ENCODE results near the gene CCT6B. TPM values are rescaled to one million over a fixed set of nuclear protein-coding genes. Genes with fewer than 3 reads are reported as not detected.
A peak's percentile ranks its signal among the peaks of the same experiment; 100 is the strongest.

The CCT6B gene
- total and polyA plus RNA-seq, 2 of the 13 experiments (the other 11 are each of a cell fraction or from before 2014, with no cell fraction given), result 0.41 to 1.4 TPM

DNA sequence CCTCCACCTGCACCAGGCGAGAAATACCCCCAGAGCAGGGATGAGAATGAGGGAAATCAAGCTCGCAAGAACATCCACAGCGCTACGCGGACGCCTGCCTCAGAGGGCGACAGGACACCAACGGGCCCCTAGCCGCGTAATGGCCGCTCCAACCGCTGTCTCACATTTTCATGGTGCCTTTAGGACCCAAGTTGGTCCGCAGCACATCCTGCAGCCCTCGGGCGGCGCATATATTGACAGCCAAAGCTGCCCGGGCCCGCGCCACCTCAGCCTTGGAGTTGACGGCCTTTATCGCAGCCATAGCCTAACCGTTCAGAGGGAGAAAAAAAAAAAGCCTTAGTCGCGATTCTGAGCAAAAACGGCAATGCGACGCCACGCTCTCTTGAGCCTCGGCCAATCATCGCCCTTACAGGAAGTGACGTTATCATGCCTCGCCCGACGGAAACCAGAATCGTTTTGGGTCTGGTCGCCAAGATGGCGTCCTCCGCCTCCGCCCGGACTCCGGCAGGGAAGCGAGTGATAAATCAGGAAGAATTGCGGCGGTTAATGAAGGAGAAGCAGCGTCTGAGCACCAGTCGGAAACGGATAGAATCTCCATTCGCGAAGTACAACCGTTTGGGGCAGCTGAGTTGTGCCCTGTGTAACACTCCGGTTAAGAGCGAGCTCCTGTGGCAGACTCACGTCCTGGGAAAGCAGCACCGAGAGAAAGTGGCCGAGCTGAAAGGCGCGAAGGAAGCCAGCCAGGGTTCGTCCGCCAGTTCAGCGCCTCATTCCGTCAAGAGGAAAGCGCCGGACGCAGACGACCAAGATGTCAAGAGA lies at the start of gene CCT6B, which contains the start of gene ZNF830 (continued):
- TF ChIP-seq NKX3-1 (CRISPR knock-in tag; IDR thresholded peaks at IDR 0.05) (no peak), ZFX (CRISPR knock-in tag; IDR thresholded peaks at IDR 0.05; ENCODE audit: low read depth) (peak; percentile 98), ZNF678 (CRISPR knock-in tag; IDR thresholded peaks at IDR 0.05) (0 out of 2 replicates have a peak, but pooled peaks have one; percentile 27), CCAR2 (optimal IDR thresholded peaks at IDR 0.05; ENCODE audit: low read depth, low read length) (no peak), ATM (IDR thresholded peaks at IDR 0.05; ENCODE audit: borderline replicate concordance) (no peak), NFRKB (IDR thresholded peaks at IDR 0.05) (peak; percentile 7; the same call in 1 of the 2 replicates), ZNF292 (CRISPR knock-in tag; IDR thresholded peaks at IDR 0.05; ENCODE audit: borderline replicate concordance, low read depth) (no peak), NCOR1 (IDR thresholded peaks at IDR 0.05; ENCODE audit: borderline replicate concordance, low read length) (no peak), ZSCAN29 (CRISPR knock-in tag; conservative IDR thresholded peaks at IDR 0.05) (no peak), RXRA (CRISPR knock-in tag; IDR thresholded peaks at IDR 0.05) (no peak), ISX (CRISPR knock-in tag; conservative IDR thresholded peaks at IDR 0.05) (0 out of 2 replicates have a peak, but pooled peaks have one; percentile 67), ZMAT3 (CRISPR knock-in tag; conservative IDR thresholded peaks at IDR 0.05) (peak; percentile 80; the same call in 1 of the 2 replicates), CAMTA2 (CRISPR knock-in tag; IDR thresholded peaks at IDR 0.05; ENCODE audit: borderline replicate concordance) (no peak), POLR2G (IDR thresholded peaks at IDR 0.05; ENCODE audit: low read depth, low read length) (peak; percentile 97), PHF20 (CRISPR knock-in tag; IDR thresholded peaks at IDR 0.05) (peak; percentile 99), ZKSCAN8 (CRISPR knock-in tag; IDR thresholded peaks at IDR 0.05; ENCODE audit: borderline replicate concordance) (peak; percentile 36; the same call in 1 of the 2 replicates), DNMT3B (CRISPR knock-in tag; conservative IDR thresholded peaks at IDR 0.05) (0 out of 2 replicates have a peak, but pooled peaks have one; percentile 17), MEF2D (CRISPR knock-in tag; IDR thresholded peaks at IDR 0.05) (peak; percentile 59; the same call in 1 of the 2 replicates), DPF2 (CRISPR knock-in tag; IDR thresholded peaks at IDR 0.05; ENCODE audit: borderline replicate concordance, low read depth) (no peak), GTF2F1 (IDR thresholded peaks at IDR 0.05; ENCODE audit: low read length) (0 out of 2 replicates have a peak, but pooled peaks have one; percentile 25), ZNF737 (CRISPR knock-in tag; IDR thresholded peaks at IDR 0.05; ENCODE audit: borderline replicate concordance) (no peak), KDM5A (IDR thresholded peaks at IDR 0.05; ENCODE audit: borderline replicate concordance, low read length) (peak; percentile 100), KMT2B (CRISPR knock-in tag; IDR thresholded peaks at IDR 0.05) (peak; percentile 90), SOX6 (IDR thresholded peaks at IDR 0.05) (no peak), SOX6 (CRISPR knock-in tag; IDR thresholded peaks at IDR 0.05) (no peak)
- TF ChIP-seq, protein P1, sequence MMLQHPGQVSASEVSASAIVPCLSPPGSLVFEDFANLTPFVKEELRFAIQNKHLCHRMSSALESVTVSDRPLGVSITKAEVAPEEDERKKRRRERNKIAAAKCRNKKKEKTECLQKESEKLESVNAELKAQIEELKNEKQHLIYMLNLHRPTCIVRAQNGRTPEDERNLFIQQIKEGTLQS (CRISPR knock-in tag; IDR thresholded peaks at IDR 0.05), result no peak
- TF ChIP-seq, protein P2, sequence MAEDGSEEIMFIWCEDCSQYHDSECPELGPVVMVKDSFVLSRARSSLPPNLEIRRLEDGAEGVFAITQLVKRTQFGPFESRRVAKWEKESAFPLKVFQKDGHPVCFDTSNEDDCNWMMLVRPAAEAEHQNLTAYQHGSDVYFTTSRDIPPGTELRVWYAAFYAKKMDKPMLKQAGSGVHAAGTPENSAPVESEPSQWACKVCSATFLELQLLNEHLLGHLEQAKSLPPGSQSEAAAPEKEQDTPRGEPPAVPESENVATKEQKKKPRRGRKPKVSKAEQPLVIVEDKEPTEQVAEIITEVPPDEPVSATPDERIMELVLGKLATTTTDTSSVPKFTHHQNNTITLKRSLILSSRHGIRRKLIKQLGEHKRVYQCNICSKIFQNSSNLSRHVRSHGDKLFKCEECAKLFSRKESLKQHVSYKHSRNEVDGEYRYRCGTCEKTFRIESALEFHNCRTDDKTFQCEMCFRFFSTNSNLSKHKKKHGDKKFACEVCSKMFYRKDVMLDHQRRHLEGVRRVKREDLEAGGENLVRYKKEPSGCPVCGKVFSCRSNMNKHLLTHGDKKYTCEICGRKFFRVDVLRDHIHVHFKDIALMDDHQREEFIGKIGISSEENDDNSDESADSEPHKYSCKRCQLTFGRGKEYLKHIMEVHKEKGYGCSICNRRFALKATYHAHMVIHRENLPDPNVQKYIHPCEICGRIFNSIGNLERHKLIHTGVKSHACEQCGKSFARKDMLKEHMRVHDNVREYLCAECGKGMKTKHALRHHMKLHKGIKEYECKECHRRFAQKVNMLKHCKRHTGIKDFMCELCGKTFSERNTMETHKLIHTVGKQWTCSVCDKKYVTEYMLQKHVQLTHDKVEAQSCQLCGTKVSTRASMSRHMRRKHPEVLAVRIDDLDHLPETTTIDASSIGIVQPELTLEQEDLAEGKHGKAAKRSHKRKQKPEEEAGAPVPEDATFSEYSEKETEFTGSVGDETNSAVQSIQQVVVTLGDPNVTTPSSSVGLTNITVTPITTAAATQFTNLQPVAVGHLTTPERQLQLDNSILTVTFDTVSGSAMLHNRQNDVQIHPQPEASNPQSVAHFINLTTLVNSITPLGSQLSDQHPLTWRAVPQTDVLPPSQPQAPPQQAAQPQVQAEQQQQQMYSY (CRISPR knock-in tag; IDR thresholded peaks at IDR 0.05), result no peak
